Neutrophil (primary cell): ENCODE measurements around the gene MORN5.

ENCODE experiments used
- H3K27ac ChIP-seq: fragments of 200-600 bp; sonication (generic); 2 replicates; pipeline ENCODE4 v1.5.1; 2016; ENCODE audit warnings: mild to moderate bottlenecking, moderate library complexity
- H3K27me3 ChIP-seq: fragments of 200-600 bp; sonication (generic); 2 replicates; pipeline ENCODE4 v1.6.0; 2016; ENCODE audit warnings: mild to moderate bottlenecking
- H3K36me3 ChIP-seq: fragments of 200-600 bp; sonication (generic); 2 replicates; pipeline ENCODE4 v1.5.1; 2017
- H3K4me1 ChIP-seq, 2 experiments: fragments of 200-600 bp in 1 of 2; sonication (generic) in 1 of 2; 1 replicate in 1 of 2; 2 replicates in 1 of 2; pipeline versions ENCODE4 v1.5.1 to v1.6.1; 2013 to 2016; ENCODE audit warnings: low read depth in 1 of 2, low read length in 1 of 2, mild to moderate bottlenecking in 1 of 2, moderate library complexity in 1 of 2; ENCODE audit not compliant: control insufficient read depth in 1 of 2, insufficient read depth in 1 of 2
- H3K4me3 ChIP-seq, 2 experiments: fragments of 200-600 bp in 1 of 2; sonication (generic) in 1 of 2; 1 replicate in 1 of 2; 2 replicates in 1 of 2; pipeline ENCODE4 v1.5.1; 2013 to 2016; ENCODE audit warnings: low read depth in 1 of 2, low read length in 1 of 2, mild to moderate bottlenecking in 1 of 2, moderate library complexity in 1 of 2
- H3K9me3 ChIP-seq: fragments of 200-600 bp; sonication (generic); 2 replicates; pipeline ENCODE4 v1.5.1; 2016
- TF ChIP-seq, protein P1 (sequence below): fragments of 200-600 bp; sonication (generic); IDR thresholded peaks from 2 replicates; pipeline ENCODE4 v1.5.1; 2016; ENCODE audit warnings: antibody characterized with exemption

The MORN5 gene

DNA sequence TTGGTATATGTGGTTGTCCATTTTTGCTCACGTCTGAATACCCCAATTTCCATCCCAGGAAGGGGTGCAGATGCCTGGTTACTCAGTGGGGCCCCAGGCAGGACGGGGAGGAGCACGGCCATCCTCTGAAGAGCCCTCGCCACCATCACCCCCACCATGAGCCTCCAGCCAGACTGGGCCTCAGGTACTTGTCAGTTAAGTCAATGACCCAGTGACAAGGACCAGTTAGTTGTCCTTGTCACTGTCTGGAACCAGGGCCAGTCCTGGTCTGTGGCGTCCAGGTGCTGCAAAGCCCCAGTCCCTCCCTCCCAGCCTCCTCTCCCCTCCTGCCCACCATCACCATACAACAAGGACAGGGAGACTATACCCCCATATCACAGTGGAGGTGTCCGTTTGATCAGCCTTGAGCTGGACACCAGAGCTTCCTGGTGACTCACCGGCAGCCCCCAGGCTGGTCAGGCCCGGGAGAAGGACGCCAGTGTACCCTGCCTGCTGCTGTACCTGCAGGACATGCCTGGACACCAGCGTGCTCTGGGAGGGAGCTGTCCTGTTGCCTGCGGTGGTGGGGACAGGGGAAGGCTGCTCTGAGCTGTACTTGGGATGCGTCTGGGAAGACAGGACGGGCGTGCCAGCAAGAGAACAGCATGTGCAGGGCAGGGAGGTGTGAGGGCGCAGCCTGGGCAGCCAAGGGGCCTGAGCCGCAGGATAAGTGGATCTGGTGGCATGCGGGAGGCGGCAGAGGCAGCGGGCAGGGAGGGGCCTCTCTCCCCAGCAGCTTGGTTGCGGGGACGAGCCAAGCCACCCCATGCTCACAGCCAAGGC lies 34.0 kb upstream of the MORN5 start:
- H3K9me3 ChIP-seq = no peaks in the 10 kb centered on the region
- no peaks in the 10 kb centered on the region for H3K36me3 ChIP-seq
- H3K4me1 ChIP-seq = peaks cover 0 to 4% of the 10 kb centered on the region in 2 experiments
- no peak overlapping the region for H3K27ac ChIP-seq
- peaks cover 65% of the 10 kb centered on the region for H3K27me3 ChIP-seq
- no peak overlapping the region for H3K4me3 ChIP-seq
- TF ChIP-seq, protein P1, sequence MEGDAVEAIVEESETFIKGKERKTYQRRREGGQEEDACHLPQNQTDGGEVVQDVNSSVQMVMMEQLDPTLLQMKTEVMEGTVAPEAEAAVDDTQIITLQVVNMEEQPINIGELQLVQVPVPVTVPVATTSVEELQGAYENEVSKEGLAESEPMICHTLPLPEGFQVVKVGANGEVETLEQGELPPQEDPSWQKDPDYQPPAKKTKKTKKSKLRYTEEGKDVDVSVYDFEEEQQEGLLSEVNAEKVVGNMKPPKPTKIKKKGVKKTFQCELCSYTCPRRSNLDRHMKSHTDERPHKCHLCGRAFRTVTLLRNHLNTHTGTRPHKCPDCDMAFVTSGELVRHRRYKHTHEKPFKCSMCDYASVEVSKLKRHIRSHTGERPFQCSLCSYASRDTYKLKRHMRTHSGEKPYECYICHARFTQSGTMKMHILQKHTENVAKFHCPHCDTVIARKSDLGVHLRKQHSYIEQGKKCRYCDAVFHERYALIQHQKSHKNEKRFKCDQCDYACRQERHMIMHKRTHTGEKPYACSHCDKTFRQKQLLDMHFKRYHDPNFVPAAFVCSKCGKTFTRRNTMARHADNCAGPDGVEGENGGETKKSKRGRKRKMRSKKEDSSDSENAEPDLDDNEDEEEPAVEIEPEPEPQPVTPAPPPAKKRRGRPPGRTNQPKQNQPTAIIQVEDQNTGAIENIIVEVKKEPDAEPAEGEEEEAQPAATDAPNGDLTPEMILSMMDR = no peak

- Histone ChIP-seq H3K9me3 (no peaks in the 10 kb centered on the region), H3K4me3 (no peak overlapping the region), H3K36me3 (no peaks in the 10 kb centered on the region), H3K27me3 (peaks cover 74% of the 10 kb centered on the region), H3K27ac (no peak overlapping the region), H3K4me1 (peaks cover 0 to 4% of the 10 kb centered on the region in 2 experiments)
- TF ChIP-seq, protein P1 = no peak
Measured at GRCh38 chr9:122126331-122127261, 33.1 kb upstream of the MORN5 start.

GRCh38 chr9:122127396-122127798 lies 32.3 kb upstream of the MORN5 start:
- H3K36me3 ChIP-seq = no peaks in the 10 kb centered on the region
- no peak overlapping the region for H3K4me3 ChIP-seq
- H3K27me3 ChIP-seq = peaks cover 82% of the 10 kb centered on the region
- no peaks in the 10 kb centered on the region for H3K9me3 ChIP-seq
- no peak overlapping the region for H3K27ac ChIP-seq
- TF ChIP-seq, protein P1 = no peak
- H3K4me1 ChIP-seq = peaks cover 0 to 4% of the 10 kb centered on the region in 2 experiments

DNA sequence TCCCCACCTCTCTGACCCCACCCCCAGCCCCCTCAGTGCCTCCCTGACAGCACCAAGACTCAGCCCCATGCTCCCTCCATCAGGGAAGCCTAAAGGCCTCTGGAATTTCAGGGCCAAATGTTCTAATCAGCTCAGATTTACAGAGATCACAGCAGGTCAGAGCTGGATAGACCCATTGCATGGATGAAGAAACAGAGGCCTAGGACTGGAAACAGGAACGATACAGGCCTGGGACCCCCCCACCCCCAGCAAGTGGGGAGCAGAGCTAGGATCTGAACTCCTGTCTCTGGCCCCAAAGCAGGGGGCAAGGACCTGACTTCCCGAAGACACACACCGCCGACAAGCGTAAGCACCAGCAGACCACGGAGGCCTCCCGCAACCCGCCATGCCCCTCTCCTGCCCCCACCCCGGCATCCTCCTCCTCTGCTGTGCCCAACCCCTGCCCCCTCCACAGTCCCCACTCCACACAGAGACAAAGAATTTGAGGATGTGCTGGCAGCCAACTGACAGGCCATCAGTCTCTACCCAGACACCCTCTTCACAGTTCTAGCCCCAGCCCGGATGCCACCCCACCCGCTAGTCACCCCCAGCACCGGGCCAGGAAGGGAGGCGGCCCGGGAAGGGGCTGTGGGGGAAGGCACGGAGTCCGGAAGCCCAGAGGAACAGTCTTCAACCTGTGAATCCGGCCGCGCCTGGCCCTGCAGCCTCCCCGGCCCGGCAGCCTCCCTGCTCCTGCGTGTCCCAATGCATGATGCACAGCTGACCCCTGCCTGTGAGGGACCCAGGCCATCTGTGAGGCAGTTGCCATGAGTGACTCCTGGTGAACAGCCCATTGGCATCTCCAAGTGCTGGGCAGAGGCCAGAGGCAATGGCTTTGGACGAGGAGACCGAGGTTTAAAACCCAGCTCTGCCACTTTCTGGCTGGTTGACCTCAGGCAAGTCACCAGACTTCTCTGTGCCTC lies 31.4 kb upstream of the MORN5 start:
- H3K9me3 ChIP-seq = no peaks in the 10 kb centered on the region
- no peaks in the 10 kb centered on the region for H3K36me3 ChIP-seq
- peaks cover 0 to 4% of the 10 kb centered on the region in 2 experiments for H3K4me1 ChIP-seq
- H3K4me3 ChIP-seq = no peak overlapping the region
- TF ChIP-seq, protein P1 = no peak
- peaks cover 88% of the 10 kb centered on the region for H3K27me3 ChIP-seq
- no peak overlapping the region for H3K27ac ChIP-seq

DNA sequence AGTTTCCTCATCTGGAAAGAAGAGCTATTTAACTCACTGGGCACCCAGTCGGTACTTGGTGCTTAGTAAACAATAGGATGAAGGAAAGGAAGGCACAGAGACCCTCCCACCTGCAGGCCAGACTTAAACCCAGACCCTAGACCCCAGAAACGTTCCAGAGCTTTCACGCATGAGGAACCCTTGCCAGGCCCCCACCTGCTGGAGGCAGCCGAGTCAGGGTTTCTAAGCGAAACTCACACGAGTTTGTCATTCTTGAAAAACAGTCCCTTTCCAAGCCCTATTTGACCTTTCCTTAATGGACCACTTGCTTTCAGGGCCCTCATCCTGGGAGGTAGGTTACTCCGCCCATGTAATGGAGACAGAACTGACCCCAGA lies 30.8 kb upstream of the MORN5 start:
- H3K27me3 ChIP-seq = peaks cover 88% of the 10 kb centered on the region

More for the DNA sequence above, 30.8 kb upstream of the MORN5 start:
- TF ChIP-seq, protein P1 = no peak
- Histone ChIP-seq H3K9me3 (no peaks in the 10 kb centered on the region), H3K4me3 (no peak overlapping the region), H3K4me1 (peaks cover 0 to 4% of the 10 kb centered on the region in 2 experiments), H3K27ac (no peak overlapping the region), H3K36me3 (no peaks in the 10 kb centered on the region)
